G401 (cell line): ENCODE data around the gene KCNB1. TPM values are rescaled to one million over a fixed set of nuclear protein-coding genes. Genes with fewer than 3 reads are reported as not detected.

Experiments
- DNase-seq: peaks from one replicate; pipeline ENCODE4 v3.0.0-alpha.2; 2015; ENCODE audit warnings: low spot score
- in situ Hi-C: cut with HindIII; loops from 2 replicates; pipeline ENCODE4 v1.10.0; 2016; ENCODE audit warnings: low sequenced_read_pairs, mixed read lengths
- total RNA-seq: library from RNA; depleted of rRNA; stranded (reverse); fragments of >200 nt; shearing (Covaris generic); gene quantifications from 2 replicates; pipeline ENCODE4 v1.2.3, GENCODE V29; 2014

KCNB1 gene
- total RNA-seq, 1 experiment from 2014 or later, result 0.14 TPM

DNA sequence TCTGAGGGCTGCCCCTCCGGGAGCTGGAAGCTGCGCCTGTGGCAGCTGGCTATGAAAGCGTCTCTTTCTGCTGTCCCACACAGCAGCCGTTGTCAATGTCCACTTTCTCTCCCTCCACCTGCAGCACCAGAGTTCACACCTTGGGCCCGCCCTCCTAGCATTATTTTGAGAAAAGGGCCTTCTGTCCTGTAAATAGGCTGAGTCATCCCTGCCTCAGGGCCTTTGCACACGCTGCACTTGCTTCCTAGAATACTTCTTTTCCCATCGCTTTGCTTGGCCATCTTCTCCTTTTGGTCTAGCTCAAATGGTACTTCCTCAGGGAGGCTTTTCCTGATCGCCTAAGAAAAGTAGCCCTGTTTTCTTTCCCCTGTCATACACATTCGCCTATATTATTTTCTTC lies 135.3 kb downstream of the KCNB1 start:
- in situ Hi-C loops, result no loop called here
- DNase-seq, result no peak

DNA sequence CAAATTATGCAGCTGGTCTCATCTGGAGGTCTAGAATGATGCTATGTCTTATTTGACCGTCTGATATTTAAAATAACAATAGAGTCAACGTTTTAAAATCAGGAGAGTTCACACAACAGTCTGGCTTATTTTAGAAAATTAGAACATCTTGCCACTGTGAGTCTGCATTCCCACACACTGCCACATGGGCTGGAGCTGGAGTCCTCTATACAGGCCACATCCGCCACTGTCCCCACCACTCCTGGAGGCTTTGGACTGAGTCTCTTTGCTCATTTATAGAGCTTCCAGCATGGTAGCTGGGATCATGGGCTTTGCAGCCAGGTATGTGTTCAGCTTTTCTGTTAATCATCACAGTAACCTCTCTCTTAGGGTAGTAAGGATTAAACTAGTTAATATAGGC lies 135.8 kb downstream of the KCNB1 start:
- DNase-seq, result no peak
- in situ Hi-C loops, result no loop called here

DNA sequence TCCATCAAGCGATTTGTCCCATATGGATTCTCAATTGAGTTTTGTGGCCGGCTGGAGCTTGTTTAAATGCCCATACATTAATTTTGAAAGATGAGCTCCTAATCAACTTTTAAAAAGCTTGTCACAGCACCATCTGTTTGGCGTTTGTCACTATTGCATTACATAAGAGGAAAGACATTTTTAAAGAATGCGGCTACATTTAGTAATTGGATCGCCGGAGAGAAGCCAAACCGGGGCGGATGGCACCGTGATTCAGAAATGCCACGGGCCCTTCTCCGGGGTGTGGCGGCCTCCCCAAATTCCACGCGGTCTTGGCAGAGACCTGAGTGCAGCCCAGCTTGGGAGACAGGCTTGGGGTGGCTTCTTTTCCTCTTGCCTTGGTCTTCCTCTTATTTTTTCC lies 136.9 kb downstream of the KCNB1 start:
- in situ Hi-C loops, result no loop called here
- DNase-seq, result peak; percentile 59

DNA sequence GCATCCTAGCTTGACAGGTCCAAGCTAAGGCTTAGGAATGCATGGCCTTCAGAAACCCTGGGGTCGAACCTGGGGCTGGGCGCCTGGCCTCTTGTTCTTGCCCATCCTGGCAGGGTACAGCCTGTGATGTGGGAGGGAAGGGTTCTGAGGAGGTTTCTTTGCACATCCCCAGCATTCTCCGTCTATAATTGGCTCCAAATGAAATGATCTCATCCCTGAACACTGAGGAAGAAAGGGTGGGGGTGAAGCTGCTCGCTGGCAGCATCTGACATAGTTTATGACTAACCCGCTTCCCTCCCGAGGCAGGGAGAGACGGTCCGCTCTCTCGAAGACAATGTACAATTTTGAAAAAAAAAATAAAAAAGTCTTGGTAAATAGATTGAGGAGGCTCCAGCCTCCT lies 137.5 kb downstream of the KCNB1 start:
- DNase-seq, result peak; percentile 82
- in situ Hi-C loops, result no loop called here

DNA sequence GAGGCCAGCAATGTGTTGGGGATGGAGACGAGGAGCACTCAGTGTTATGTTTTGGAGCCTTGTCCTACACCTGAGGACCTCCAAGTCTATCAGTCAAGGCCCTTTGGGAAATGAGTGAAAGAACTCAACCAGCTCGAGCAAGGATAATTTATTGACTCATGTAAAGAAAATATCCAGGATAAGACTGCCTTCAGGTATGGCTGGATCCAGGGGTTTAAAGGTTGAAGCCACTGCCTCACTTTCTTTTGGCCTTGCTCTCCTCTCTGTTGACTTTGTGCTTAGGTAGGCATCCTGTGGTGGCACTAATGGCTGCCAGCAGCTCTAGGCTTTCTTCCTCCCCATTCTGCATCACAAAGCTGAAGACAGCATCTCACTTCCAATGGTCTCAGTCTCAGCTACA lies 138.3 kb downstream of the KCNB1 start:
- in situ Hi-C loops, result no loop called here
- DNase-seq, result no peak

DNA sequence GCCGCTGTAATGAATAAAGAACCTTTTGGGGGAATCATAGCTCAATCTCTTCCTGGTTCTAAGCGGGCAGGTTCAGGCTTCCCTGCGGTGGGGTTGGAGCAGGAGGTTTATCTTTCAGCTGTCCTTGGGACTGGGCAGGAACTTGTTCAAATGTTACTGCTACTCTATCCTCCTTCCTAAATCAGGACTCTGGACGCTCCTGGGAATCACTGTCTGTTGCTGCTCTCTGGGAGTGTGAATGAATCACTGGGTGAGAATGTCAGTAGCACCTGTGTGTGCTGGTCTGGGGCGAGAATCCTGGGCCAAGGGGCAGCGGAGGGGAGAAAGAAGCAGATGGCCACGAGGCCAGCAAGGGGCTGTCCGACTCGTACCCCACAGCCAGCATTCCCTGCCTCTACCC lies 139.2 kb downstream of the KCNB1 start:
- in situ Hi-C loops, result no loop called here
- no peak for DNase-seq

DNA sequence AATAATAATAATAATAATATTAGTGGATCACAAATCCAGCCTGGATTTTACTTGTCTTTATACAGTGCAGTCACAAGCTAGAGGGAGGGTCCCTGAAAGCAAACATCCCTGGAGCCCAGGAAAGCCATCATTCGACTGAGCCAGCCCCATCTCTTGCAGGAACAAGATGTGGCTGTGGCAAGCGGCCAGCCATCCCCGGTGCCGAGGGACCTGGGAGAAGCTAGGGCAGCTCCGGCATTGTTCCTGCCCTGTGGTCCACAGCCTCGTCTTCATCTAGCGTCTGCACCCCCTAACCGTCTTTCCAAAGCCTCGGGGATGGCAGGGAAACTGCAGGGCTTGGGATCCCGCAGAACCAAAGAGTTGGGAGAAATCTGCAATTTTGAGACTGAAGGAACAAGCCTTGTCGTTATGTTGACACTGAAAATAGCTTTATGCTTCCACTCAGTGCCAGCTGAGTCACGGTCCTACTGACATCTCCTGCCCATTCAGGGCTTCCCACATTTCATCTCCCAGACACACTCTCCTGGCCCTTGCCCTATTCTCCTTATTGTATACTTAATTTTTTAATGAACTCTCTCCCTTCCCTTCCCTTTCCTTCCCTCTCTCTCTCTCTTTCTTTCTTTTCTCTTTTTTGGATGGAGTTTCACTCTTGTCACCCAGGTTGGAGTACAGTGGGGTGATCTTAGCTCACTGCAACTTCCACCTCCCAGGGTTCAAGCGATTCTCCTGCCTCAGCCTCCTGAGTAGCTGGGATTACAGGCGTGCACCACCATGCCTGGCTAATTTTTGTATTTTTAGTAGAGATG lies 142.1 kb downstream of the KCNB1 start:
- DNase-seq, result peak; percentile 78
- in situ Hi-C loops, result no loop called here

DNA sequence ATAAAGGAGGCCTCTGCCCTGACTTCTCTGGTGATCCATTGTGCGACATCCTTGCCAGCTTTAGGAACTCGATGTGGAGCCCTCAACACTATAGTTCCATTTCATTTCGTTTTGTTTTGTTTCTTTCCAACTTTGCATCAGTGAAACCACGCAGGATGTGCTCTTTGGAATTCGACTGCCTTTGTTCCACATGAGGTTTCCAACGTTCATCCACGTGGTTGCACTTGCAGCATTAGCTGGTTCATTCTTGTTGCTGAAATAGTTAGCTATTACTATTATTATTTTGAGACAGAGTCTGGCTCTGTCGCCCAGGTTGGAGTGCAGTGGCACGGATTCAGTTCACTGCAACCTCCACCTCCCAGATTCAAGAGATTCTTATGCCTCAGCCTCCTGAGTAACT lies 143.3 kb downstream of the KCNB1 start:
- in situ Hi-C loops, result no loop called here
- DNase-seq, result no peak

DNA sequence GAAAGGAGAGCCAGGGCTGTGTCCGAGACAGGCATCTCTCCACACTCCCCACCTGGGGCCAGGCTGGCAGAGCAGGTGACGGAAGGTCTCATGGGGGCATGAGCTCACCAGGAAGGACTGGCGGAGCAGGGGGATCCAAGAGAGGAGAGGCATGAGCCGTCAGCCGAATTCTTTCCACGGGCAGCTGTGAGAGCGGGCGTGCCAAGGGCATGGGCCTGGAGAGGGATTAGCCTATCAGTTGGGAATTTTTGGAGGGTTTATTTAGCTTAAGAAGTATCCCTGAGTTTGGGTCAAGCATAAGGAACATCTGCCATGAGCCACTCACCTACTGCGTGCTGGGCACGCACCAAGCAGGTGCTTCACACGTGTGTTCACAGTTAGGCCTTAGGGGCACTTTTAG lies 144.4 kb downstream of the KCNB1 start:
- no peak for DNase-seq
- in situ Hi-C loops, result no loop called here

DNA sequence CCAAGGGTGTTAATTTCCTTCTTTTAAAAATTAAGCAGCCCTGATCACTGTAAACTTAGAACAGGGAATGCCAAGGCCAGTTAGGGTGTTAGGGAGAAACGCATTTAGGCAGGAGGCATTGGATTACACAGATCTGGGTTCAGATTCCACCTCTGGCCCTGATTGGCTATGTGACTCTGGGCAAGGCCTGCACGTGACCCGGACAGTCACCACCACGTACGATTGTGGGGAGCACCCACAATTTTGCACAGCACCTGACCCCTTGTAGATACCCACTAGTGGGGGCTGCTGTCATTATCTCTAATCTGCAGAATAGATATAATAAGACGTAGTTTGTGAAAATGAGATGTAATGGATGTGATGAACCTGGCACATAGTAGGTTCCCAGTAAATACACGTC lies 145.1 kb downstream of the KCNB1 start:
- in situ Hi-C loops, result no loop called here
- no peak for DNase-seq

DNA sequence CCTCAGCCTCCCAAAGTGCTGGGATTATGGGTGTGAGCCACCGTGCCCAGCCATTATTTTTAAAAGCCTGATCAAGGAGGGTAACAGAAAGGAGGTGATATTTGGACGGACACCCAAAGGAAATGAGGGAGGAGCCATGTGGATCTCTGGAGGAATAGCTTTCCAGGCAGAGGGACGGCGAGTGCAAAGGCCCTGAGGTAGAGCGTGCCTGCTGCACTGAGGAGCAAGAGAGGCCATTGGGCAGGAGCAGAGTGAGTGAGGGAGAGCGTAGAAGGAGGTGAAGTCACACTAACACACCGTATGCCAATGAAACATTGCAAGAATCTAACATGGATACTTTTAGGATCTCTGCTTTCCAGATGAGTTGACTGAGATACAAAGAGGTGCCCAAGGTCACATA lies 145.7 kb downstream of the KCNB1 start:
- in situ Hi-C loops, result no loop called here
- DNase-seq, result no peak

DNA sequence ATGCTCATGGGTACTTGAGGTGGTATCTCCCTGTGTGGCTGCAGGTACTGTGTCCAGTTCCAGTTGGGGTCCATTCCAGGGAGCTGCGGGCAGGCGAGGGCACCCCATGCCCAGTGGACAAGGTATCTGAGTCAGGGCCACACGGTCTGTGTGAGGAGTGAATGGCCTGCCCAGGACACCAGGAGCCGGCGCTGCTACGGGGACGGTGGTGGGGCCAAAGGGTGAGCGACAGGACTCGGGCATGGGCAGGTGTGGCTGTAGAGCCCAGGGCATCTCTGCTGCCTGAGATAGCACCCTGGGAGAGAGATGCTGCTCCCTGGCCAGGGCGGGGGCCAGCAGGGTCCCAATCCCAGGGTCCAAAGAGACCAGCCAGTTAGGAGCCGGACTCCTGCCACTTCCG lies 147.0 kb downstream of the KCNB1 start:
- DNase-seq, result no peak
- in situ Hi-C loops, result no loop called here

DNA sequence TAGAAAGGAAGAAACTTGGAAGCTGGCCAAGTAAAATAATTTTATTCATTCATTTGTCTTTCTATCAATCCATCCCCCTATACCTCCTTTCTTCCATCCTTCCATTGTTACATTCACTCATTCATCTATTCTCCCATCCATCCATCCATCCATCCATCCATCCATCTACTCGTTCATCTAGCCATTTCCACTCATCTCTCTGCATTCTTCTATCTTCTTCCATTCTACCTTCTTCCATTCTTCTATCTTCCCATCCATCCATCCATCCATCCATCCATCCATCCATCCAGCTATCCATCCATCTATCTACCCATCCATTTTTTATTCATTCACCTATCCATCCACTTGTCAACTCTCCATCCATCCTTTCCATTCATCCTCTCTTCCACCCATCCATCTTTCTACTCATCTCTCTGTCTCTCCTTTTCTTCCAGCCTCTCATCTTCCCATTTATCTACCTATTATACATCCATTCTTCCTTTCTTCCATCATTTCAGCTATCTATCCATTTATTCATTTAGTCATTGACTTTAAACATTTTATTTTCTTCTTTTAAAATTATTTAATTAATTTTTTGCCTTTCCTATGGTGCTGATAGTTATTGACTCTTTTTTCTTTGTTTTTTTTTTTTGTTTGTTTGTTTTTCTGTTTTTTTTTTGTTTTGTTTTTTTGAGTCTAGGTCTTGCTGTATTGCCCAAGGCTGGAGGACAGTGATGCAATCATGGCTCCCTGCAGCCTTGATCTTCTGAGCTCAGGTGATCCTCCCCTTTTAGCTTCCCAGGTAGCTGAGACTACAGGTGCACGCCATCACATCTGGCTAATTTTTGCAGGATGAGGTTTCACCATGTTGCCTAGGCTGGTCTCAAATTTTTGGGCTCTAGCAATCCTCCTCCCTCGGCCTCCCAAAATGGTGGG lies 151.5 kb downstream of the KCNB1 start:
- in situ Hi-C loops, result no loop called here
- DNase-seq, result no peak

DNA sequence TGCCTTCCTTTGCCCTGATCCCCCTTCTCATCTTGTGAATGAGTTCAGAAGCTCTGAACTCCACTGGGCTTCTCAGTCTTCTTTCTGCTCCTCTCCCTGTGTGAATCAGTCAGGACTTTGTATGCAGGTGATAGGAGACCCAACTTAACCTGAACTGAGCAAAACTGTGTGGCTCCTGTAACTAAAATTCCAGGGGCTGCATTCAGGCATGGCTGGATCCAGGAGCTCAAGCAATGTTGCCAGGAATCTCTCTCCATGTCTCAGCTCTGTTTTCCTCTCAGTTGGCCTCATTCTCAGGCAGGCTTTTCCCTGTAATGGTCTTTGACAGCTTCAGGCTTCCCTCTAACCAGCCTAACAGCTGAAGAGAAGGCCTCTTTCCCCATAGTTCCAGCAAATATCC lies 153.7 kb downstream of the KCNB1 start:
- DNase-seq, result no peak
- in situ Hi-C loops, result loop anchor here (10.0 kb wide), 1 partner anchor 166 kb away; no protein-coding TSS in a partner anchor

DNA sequence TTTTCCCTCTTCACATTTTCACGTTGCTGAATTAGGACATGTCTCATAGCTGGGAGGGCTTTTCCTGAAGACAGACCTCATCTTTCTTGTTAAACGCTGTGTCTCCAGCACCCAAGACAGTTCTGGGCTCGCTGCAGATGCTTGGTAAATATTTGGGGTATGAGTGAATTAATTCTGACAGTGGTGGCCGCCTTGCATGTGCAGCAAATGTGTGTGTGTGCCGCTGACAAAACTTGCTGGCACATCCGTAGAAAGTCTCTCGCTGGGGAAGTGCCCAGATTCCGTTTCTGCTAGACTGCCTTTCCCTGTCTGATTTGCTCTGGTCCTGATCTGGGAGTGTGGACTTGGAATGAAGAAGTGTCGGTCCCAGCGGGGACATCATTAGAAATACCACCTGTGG lies 156.4 kb downstream of the KCNB1 start:
- in situ Hi-C loops, result loop anchor here (10.0 kb wide), 1 partner anchor 169 kb away; no protein-coding TSS in a partner anchor
- no peak for DNase-seq

DNA sequence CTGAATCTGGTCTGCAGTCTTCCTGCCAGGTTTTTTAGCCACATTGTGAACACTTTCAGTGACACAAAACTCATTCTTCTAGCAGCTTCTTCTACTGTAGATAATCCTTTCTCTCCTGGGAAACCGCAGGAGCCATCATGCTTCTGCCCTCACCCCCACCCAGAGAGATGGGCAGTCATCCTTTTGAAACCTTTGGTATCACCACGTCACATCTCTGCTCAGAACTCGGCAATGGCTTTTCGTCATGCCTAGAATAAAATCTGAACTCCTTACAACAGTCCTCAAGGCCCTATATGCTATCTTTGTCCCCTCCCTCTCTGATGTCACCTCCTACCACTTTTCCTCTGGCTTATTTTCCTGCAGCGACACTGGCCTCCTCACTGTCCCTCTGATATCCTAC lies 158.2 kb downstream of the KCNB1 start:
- DNase-seq, result no peak
- in situ Hi-C loops, result loop anchor here (10.0 kb wide), 1 partner anchor 170 kb away; no protein-coding TSS in a partner anchor

DNA sequence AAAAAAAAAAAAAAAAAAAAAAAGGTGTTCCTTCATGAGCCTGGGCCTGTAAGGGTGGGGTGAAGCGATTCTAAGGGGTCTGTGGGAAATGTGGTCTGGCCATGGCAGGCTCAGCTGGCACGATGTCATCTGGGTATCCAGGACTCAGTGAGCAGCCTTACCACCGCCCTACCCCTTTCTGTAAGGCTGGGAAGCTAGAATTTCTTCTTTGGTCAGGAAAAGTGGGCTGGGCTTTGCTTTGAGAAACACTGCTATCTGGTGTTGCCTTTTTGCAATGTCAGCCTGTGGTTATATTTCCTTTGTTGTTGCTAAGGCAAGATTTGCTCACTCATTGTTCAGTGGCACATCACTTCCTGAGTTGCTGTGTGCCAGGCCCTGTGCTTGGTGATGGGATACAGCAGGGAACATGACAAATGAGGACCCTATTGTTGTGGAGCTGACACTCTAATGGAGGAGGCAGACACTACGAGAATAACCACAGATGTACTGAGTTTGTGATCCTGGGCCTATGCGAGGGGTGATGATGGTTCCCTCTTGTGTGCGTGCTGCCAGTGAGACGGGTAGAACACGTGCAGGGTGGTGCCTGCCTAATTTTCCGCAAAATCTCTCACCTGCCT lies 158.7 kb downstream of the KCNB1 start:
- in situ Hi-C loops, result loop anchor here (10.0 kb wide), 1 partner anchor 171 kb away; no protein-coding TSS in a partner anchor
- DNase-seq, result peak; percentile 22

DNA sequence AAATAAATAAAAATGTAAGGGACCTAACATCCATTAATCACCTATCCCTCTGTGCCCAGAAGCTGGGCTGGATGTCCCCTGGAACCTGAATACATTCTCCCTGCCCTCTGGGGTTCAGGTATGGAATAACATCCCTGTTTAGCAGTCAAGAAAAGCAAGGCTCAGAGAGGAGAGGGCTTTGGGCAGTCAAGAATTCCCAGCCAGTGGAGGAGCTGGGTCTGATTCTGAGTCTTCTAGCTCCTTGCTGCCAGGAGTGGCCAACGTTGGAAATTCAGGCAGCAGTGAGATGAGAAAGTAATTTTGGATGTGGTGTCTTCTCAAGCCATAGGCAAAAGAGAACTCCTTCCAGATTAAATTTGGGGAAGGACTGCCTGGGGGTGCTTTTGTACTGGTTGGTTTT lies 162.0 kb downstream of the KCNB1 start:
- peak; percentile 63 for DNase-seq
- in situ Hi-C loops, result loop anchor here (10.0 kb wide), 1 partner anchor 174 kb away; no protein-coding TSS in a partner anchor

DNA sequence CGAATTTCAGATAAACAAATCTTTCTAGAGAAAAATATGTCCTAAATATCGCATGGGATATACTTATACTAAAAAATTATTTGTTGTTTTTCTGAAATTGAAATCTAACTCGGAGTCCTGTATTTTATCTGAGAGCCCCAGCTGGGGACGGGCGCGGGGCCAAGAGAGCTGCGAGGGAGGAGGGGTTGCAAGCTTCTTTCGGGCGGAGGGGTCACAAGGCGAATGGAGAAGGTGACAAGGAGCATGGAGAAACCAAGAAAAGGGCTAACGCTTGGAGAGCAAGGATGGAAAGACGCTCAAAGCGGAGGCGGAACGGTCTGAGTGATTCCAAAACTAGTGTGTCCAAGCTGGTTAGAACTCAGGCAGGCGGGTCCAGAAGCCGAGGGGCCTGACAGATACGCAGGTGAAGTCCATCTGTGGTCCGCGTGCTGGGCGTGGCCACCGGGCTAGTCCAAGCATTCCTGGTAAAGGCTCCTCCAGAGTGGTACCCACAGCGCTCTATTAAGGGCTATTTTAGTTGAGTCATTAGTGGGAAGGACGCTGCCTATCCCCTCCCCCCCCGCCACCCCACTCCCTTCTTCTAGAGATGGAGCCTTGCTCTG lies 163.2 kb downstream of the KCNB1 start:
- no peak for DNase-seq
- in situ Hi-C loops, result no loop called here
